DND-41 (cell line): Measurements from ENCODE around the gene NUDT2.

Experiments used
- EZH2 ChIP-seq: IDR thresholded peaks from 3 replicates; pipeline ENCODE4 v1.6.1; 2012; ENCODE audit warnings: borderline replicate concordance, low read depth, mild to moderate bottlenecking, moderate library complexity, low read length, inconsistent platforms; ENCODE audit not compliant: severe bottlenecking
- TF ChIP-seq, protein P1 (sequence below): IDR thresholded peaks from 2 replicates; pipeline ENCODE4 v1.5.1; 2012; ENCODE audit warnings: borderline replicate concordance, low read length, moderate library complexity, mild to moderate bottlenecking; ENCODE audit not compliant: poor library complexity, severe bottlenecking; ENCODE audit errors: extremely low read depth

DNA sequence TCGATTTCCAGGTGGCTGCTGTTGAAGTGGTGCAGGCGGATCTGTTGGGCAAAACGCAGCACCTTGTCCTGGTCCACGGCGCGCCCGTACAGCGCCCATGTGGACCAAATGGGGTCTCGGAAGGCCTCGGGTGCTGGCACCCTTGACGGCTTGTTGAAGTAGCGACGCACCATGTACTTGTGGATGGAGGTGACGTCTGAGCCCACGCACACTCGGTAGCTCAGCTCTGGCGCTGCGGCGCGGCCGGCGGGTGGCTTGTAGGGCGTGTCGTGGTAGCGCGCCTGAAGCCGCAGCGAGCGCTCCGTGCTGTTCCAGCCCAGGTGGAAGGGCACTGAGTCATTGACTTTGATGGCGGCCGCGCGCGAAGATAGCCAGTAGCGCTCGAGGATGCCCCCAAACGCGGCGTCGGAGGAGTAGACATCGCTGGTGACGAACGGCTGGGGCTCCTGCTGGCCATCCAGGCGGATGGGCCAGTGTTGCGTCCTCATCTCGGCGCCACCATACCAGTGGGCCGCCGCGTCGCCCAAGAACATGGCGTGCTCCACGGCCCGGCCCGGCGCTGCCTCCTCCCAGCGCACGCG lies 42.6 kb downstream of the NUDT2 start:
- TF ChIP-seq, protein P1, sequence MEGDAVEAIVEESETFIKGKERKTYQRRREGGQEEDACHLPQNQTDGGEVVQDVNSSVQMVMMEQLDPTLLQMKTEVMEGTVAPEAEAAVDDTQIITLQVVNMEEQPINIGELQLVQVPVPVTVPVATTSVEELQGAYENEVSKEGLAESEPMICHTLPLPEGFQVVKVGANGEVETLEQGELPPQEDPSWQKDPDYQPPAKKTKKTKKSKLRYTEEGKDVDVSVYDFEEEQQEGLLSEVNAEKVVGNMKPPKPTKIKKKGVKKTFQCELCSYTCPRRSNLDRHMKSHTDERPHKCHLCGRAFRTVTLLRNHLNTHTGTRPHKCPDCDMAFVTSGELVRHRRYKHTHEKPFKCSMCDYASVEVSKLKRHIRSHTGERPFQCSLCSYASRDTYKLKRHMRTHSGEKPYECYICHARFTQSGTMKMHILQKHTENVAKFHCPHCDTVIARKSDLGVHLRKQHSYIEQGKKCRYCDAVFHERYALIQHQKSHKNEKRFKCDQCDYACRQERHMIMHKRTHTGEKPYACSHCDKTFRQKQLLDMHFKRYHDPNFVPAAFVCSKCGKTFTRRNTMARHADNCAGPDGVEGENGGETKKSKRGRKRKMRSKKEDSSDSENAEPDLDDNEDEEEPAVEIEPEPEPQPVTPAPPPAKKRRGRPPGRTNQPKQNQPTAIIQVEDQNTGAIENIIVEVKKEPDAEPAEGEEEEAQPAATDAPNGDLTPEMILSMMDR = no peak
- TF ChIP-seq EZH2 = no peak
